NCI-H2081 (cell line): ENCODE measurements around the gene PALM3.

Experiments used
- DNase-seq, 2 experiments: peaks; one replicate each; lab custom pipeline; 2025; lab: John Stamatoyannopoulos, UW

Gene PALM3

DNA sequence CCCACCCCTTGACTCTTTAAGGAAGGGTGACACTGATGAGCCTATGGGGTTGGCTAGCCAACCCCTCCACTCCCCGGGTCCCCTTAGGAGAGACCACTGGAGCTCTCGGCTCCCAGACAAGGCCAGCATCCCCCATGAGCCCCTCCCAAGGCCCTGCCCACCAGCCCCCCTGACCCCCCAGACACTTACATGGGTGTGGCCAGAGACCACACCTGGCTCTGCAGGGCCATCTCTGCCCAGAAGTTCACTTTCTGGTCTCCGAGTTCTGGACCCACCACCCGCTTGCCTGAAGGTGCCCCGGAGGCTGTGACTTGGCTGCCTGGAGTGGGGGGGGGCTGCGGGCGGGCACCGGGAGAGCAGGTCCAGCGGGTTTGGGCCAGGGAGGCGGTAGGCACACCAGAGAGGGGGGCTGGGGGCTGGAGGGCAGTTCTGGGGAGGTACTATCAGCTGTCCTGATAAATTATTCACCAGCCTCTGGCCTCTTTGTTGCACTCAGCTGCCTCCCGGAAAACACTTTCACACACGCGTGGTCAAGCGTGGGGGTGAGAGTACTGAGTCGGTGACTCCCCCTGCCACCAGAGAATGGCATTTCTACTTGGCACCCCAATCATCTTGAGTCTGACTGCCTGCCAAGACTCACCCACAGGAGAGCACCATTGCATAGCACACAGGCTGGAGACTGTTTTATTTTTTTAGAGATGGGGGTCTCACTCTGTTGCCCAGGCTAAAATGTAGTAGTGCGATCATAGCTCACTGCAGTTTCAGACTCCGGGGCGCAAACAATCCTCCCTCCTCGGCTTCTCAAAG lies at the start of gene PALM3:
TSS of gene PALM3 (minus strand) at position 326 of the 807 bp plus-strand sequence. CDS start at position 230, 96 bp downstream.
- DNase-seq = no peak

- no peak for DNase-seq
These were observed 49.6 kb upstream of the PALM3 start for GRCh38 chr19:14111486-14111885.

DNA sequence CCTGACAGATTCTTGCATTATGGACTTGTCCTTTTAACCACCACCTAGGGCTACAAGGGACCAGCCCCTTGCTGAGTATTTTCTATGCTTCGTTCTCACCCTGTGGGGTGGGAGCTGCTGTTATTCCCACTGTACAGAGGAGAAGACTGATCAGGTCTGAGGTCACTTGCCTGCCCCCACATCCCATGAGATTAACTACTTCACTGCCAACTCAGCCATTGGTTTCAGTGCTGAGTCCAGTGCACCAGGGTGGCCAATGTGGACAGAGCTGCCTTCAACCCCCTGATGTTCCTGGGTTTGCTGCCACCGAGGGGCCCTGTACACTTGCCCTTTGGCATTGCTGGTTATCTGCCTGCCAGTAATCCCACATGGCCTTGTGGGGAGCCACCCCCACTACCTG lies 48.8 kb upstream of the PALM3 start:
- no peak for DNase-seq

DNA sequence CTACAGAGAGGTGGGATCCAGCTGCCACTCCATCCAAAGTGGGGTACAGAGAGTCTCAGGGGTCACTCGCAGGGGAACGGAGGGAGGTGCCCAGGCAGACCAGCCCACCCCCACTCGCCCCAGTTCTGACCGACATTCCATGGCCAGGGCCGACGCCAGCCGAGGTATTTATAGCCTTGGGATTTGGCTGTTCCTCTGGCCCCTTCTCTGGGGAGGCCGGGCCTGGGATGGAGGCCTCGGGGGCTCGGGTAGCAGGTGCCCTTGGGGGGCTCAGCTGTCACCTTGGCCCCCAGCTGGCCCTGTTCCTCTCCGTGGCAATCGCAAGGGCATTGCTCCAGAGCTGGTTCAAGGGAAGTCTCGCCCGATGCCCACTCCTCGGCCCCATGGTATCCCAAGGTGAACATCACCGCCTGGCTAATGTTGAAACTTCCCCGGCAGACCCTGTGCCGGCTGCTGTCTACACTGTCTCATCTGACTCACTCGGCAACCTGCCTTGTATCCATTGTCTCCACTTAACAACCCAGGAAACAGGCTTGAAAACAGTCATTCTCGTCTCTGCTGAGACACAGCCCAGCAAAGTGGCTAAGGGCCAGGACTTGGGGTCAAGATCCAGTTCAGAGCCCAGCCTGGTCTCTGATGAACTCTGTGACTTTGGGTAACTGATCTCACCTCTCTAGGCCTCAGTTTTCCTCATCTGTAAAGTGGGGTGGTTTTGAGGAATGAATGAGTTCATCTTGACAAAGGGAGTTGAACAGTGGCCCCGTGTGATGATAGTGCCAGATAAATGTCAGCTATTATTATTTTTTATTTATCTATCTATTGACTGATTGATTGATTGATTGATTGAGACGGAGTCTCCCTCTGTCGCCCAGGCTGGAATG lies 45.9 kb upstream of the PALM3 start:
- no peak for DNase-seq

DNA sequence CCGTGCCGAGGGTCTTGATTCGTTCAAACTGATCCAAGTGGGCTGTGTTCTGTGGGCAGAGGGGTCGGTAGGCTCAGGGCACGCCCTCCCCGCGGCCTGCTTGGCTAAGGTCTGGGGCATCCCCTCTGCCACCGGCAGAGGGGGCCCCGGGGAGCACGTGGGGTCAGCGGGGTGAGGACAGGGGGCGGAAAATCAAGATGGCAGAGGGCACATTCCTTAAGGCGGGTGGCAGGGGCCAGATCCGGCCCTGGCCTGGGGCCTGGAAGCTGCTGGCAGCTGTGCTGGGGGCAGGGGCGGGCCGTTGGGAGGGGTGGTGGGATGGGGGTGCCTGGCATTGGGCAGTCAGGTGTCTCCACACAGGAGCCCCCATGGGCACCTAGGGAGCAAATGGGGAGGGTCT lies 45.0 kb upstream of the PALM3 start:
- DNase-seq = no peak

DNA sequence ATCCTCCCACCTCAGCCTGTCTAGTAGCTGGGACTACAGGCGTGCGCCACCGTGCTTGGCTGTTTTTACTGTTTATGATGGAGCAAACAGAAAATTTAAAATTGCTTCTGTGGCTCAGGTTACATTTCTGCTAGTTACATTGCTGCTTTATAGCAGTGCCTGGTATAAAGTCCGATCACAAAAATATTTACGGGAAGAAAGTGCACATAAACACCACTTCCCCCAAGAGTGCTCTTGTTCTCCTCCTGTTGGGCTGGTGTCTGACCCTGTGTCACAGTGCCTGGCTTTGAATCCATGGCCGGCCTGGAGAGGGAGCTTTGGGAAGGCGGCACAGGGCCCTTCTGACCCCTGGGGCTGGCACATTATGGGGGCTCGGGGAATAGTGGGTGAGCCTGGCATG lies 43.8 kb upstream of the PALM3 start:
- no peak for DNase-seq

- no peak for DNase-seq
These were observed 41.4 kb upstream of the PALM3 start for GRCh38 chr19:14103310-14103709.

- no peak for DNase-seq
These were observed 40.9 kb upstream of the PALM3 start for GRCh38 chr19:14102756-14103155.

GRCh38 chr19:14102102-14102696 lies 40.3 kb upstream of the PALM3 start:
- no peak for DNase-seq

DNA sequence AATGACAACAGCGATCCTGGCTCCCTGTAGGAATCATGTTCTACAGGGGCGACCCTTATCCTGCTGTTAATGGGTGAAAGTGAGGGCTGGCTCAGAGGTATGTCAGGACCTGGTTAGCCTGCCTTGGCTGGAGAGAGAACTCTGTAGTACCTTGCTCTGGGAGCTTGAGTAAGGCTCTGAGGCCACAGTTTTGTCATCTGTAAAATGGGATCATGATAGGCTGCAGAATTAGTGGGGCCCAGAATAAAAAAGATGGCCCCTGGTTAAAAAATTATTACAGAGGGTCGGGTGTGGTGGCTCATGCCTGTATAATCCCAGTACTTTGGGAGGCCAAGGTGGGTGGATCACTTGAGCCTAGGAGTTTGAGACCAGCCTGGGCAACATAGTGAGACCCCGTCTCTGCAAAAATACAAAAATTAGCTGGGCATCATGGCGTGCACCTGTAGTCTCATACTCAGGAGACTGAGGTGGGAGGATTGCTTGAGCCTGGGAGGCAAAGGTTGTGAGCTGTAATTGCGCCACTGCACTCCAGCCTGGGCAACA lies 39.2 kb upstream of the PALM3 start:
- DNase-seq = no peak

DNA sequence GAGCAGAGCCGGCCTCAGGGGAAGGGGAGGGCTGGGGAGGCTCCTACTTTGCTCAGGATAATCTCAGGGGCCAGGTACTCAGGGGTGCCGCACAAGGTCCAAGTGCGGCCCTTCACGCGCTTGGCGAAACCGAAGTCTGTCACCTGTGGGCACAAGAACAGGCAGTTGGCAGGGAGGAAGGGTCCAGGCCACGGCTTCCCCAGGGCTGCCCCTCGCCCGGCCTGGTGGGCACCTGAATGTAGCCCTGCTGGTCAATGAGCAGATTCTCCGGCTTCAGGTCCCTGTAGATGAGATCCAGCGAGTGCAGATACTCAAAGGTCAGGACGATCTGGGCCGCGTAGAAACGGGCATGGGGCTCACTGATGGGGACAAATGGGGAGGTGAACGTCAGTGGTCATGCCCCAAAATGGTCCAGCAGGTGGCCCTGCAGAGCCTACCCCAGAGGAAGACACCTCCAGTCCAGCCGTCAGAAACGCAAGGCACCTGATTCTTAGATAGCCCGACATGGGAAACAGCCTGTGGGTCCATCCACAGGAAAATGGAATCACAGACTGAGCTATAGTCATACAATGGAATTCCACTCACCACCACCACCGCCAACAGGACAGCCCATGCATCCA lies 35.8 kb upstream of the PALM3 start:
- no peak for DNase-seq

GRCh38 chr19:14096272-14096992 lies 34.6 kb upstream of the PALM3 start:
- no peak for DNase-seq

DNA sequence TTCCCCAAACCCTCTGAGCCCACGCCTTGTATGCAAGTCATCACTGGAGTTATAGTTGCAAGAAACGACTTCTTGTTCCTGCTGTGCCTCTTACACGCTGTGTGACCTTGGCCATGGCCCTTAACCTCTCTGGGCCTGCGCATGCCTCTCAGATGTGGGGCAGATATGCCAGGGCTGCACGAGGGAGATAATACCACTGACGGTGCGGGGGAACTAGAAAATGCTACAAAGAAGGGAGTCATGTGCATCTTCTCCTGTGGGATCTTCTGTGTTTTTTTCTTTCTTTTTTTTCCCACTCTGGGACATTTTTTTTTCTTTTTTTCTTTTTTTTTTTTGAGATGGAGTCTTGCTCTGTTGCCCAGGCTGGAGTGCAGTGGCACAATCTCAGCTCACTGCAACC lies 33.0 kb upstream of the PALM3 start:
- no peak for DNase-seq

DNA sequence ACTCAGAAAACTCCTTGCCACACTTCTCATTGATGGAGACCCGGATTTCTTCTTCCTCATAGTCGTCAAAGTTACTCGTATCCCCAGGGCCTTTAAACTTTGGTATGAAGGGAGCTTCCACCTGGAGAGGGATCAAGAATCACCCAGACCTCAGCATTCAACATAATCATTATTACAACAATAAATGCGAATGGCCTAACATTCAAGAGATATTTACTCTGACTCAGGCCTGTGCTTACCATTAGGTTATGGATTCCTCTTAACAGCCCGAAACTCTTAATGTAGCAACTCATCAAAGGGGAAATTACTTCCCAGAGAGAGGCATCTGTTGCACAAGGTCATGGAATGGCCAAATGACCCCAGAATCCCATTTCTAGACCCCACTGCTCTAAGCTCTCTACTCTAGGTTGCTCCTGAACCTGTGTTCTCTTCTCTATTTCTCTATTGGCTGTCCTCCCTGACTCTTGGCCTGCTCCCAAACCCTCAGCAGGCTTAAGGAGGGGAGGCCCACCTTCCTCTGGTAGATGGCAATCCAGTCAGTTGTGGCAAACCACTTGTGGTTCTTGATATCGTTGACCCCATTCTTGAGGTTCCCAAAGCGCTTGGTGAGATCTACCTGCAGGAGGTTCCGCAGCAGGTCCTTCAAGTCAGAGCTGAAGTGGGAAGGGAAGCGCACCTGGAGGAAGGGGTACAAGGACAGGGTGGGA lies 31.4 kb upstream of the PALM3 start:
- DNase-seq = no peak

DNA sequence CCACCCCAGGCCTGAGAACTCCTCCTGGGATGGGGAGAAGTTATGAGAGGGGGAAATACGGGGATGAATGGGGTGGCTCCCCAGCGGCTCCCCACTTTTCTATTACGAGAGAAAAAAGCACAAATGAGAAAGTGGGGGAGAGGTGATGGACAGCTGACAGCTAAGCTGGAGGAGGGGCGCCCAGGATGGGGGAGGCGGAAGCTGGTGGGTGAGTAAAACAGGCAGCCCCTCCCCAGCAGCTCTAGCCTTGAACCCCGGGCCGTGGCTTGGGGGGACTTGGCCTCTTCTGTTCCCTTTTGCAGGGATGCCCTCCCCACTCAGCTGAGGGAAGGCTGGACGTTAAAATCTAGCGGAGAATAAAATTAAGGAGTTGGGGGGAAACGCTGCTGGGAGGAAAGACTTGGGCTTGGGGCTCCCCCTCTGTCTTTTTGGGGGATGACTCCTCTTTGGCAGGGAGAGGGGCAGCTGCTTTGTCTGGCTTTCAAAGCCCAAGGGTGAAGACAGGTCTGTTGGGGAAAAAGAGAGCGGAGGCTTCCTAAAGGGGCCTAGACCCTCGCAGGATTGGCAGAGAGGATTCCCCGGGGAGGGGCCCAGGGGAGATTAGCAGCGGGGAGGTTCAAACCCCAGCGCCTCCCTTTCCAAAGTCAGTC lies 30.1 kb upstream of the PALM3 start:
- DNase-seq = no peak

- peak; percentile 89 to 90 for DNase-seq
These were observed 29.4 kb upstream of the PALM3 start for GRCh38 chr19:14091081-14091812.

DNA sequence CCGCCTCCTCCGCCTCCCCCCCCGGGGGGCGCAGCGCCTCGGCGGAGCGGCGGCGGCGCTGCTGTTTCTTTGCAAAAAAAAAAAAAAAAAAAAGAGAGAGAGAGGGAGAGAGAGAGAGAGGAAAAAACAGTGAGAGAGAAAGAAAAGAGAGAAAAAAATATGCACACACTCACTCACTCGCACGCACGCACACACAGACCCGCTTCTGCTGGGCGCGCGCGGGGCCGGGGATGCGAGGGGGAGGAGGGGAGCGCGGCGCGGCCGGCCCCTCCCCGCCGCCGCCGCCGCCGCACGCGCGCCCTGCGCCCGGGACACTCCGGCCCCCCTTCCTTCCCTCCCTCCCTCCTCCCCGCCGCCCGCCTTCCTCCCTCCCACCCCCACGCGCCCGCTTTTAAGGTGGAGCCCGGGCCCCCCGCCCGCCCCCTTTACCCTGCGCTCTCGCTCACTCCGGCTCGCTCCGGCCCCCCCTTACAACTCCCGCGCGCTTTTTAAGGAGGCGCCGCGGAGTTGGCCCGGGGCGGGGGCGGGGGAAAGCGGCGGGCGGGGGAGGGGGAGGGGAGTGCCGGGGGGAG lies 28.7 kb upstream of the PALM3 start, which contains the start of gene SAMD1:
TSS of gene SAMD1 (minus strand) at position 243 of the 572 bp plus-strand sequence.
- DNase-seq = peak; percentile 89 to 90

GRCh38 chr19:14089662-14090508 lies 28.0 kb upstream of the PALM3 start:
- peak in 1 of 2 experiments; percentile 32 for DNase-seq
